Measurements from ENCODE around the gene SCGB1A1. TPM values are rescaled to one million over a fixed set of nuclear protein-coding genes. Genes with fewer than 3 reads are reported as not detected.

SCGB1A1 gene
- total RNA-seq, 4 donors from 2014 or later: not detected

DNA sequence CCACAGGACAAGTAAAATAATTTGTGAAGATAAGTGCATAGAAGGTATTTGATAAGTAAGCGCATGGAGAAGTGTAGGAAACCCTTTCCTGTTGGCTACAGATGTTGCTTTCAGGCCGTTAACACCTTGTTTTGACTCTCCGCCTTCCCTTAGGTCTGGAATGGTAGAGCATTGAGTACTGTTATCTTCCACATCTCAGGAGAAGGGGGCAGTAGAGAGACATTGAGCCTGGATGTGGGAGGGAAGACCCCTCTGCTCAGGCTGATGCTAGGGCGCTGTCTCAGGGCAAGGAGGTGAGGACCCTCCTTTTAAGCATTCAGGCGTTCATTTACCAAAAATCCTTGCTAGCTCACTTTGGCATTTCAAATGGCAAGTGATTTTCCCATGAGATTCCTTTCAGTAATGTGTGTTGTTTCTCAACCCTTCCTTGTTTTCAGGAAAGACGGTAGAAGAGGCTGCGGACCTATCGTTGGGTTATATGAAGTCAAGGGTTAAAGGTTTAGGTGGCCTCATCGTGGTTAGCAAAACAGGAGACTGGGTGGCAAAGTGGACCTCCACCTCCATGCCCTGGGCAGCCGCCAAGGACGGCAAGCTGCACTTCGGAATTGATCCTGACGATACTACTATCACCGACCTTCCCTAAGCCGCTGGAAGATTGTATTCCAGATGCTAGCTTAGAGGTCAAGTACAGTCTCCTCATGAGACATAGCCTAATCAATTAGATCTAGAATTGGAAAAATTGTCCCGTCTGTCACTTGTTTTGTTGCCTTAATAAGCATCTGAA is 27.0 kb upstream of the SCGB1A1 start:
- DNase-seq (ENCODE audit: low spot score) (no peak), ATAC-seq (ENCODE audit: low FRiP score) (no peak)
- no peak for TF ChIP-seq CTCF (IDR thresholded peaks at IDR 0.05)

DNA sequence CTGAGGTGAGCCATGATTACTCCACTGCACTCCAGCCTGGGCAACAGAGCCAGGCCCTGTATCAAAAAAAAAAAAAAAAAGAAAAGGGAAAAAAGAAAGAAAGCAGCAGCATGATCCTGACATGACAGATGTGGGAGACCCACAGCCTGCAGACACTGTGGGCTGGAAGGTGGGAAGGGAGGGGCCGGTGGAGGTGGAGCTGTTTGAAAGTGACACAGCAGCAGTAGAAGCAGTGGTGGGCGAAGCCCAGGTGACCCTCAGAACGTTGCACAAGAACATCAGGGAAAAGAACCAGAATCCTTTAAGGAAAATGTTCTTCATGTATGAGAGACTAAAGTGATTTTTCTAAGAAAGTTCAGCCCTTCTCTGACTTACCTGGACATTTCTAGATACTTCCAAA is 26.3 kb upstream of the SCGB1A1 start:
- DNase-seq (ENCODE audit: low spot score) (no peak), ATAC-seq (ENCODE audit: low FRiP score) (no peak)
- no peak for TF ChIP-seq CTCF (IDR thresholded peaks at IDR 0.05)

GRCh38 chr11:62393061-62393611 is 25.7 kb upstream of the SCGB1A1 start:
- TF ChIP-seq CTCF (IDR thresholded peaks at IDR 0.05): no peak
- ATAC-seq (ENCODE audit: low FRiP score) (peak; percentile 56), DNase-seq (ENCODE audit: low spot score) (no peak)

DNA sequence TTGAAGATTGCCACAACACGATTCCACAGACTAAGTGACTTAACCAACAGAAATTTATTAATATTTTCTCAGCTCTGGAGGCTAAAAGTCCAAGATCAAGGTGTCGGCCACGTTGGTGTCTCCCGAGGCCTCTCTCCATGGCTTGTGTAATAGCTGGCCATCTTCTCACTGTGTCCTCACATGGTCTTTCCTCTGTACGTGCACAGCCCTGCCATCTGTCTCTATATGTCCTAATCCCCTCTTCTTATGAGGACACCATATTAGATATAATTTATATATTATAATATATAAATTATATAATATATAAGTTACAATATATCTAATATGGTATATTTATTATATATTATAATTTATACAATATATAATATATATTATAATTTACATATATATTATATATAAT is 25.1 kb upstream of the SCGB1A1 start:
- DNase-seq (ENCODE audit: low spot score) (no peak), ATAC-seq (ENCODE audit: low FRiP score) (no peak)
- no peak for TF ChIP-seq CTCF (IDR thresholded peaks at IDR 0.05)

DNA sequence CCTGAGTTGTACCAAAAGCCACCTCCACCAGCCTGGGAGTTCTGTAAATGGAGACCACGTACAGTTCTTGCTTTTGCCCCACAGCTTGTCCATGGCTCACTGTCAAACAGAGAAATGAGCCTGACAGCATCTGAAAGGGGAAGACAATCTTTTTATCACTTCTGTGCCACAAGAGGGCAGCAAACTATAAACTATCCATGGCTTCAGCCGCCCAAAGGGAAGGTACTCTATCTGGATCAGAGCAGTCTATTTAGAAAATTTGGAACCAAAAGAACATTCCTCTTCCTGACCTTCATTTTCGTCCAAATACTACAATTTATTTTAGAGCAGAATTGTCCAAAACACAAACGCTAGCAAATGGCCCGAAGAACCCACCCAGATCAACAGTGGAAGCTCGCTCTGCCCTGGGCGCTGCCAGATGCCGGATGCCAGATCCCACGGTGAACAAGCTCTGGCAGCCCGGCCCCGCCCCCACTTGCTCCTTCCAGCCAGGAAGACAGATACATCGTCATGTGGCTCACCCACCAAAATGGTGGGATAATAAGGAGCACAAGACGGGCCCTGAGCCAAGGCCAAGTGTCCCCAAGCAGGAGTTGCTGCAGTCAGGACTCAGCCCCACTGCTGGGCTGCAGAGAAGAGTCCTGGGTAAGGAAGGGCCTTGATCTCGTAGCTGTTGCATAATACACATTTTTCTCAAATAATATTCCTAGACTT is 23.9 kb upstream of the SCGB1A1 start:
- DNase-seq (ENCODE audit: low spot score) (no peak), ATAC-seq (ENCODE audit: low FRiP score) (peak; percentile 76)
- TF ChIP-seq CTCF (IDR thresholded peaks at IDR 0.05): peak in 1 of 3 donors; percentile 4

GRCh38 chr11:62395885-62396551 is 22.8 kb upstream of the SCGB1A1 start:
- no peak for ATAC-seq (ENCODE audit: low FRiP score)
- TF ChIP-seq CTCF (IDR thresholded peaks at IDR 0.05): no peak

More at GRCh38 chr11:62395885-62396551, 22.8 kb upstream of the SCGB1A1 start:
- DNase-seq (ENCODE audit: low spot score): no peak

Data from omental fat pad (tissue), 4 donors.